HepG2 (cell line): Measurements from ENCODE around the gene GSK3B.

Experiments used
- ATF1 ChIP-seq: IDR thresholded peaks from 2 replicates; pipeline ENCODE4 v1.6.1; 2016; ENCODE audit warnings: mild to moderate bottlenecking, control low read depth
- CHD4 ChIP-seq: fragments of 200-600 bp; sonication (generic); IDR thresholded peaks from 2 replicates; pipeline ENCODE4 v1.7.0; 2017; ENCODE audit warnings: mild to moderate bottlenecking, low read length, borderline replicate concordance
- FOXC1 ChIP-seq: sonication (generic); formaldehyde crosslinking; IDR thresholded peaks from 2 replicates; pipeline ENCODE4 v1.8.0; 2022; ENCODE audit warnings: mild to moderate bottlenecking, missing genetic modification reagents, borderline replicate concordance
- POLR2A ChIP-seq, 2 experiments: IDR thresholded peaks; 2 replicates each; pipeline ENCODE4 v1.6.1; 2011; ENCODE audit warnings: low read depth in 2 of 2, low read length in 2 of 2, mild to moderate bottlenecking in 1 of 2, moderate library complexity in 1 of 2; ENCODE audit not compliant: insufficient read depth in 1 of 2
- SMARCE1 ChIP-seq: fragments of 450-650 bp; IDR thresholded peaks from 2 replicates; pipeline ENCODE4 v1.6.1; 2017; ENCODE audit warnings: borderline replicate concordance
- SP4 ChIP-seq: sonication (generic); formaldehyde crosslinking; IDR thresholded peaks from 2 replicates; pipeline ENCODE4 v1.8.1; 2023; ENCODE audit warnings: mild to moderate bottlenecking, missing genetic modification reagents
- ZFP36 ChIP-seq: fragments of 150-350 bp; IDR thresholded peaks from 2 replicates; pipeline ENCODE4 v1.6.1; 2018; ENCODE audit warnings: borderline replicate concordance, low read length, low read depth; ENCODE audit not compliant: partially characterized antibody
- ZNF263 ChIP-seq: sonication (generic); formaldehyde crosslinking; IDR thresholded peaks from 2 replicates; pipeline ENCODE4 v1.4.0; 2020; ENCODE audit warnings: missing genetic modification reagents

- TF ChIP-seq CHD4 (no peak), SP4 (CRISPR knock-in tag) (no peak), ATF1 (no peak), FOXC1 (no peak), POLR2A (IDR thresholded peaks at IDR 0.05; ENCODE audit: insufficient read depth in 1 of 2, low read depth in 2 of 2, low read length in 2 of 2) (no peak), ZFP36 (no peak), SMARCE1 (no peak), ZNF263 (CRISPR knock-in tag) (no peak)
Observed at GRCh38 chr3:119945291-119945690, 149.0 kb downstream of the GSK3B start.
